ENCODE data around the gene IPCEF1. TPM values are rescaled to one million over a fixed set of nuclear protein-coding genes. Genes with fewer than 3 reads are reported as not detected.

Gene IPCEF1
- total and polyA plus RNA-seq, 2 donors (not counting 1 experiment from before 2014, with no cell fraction given) = 0.03 to 0.33 TPM

DNA sequence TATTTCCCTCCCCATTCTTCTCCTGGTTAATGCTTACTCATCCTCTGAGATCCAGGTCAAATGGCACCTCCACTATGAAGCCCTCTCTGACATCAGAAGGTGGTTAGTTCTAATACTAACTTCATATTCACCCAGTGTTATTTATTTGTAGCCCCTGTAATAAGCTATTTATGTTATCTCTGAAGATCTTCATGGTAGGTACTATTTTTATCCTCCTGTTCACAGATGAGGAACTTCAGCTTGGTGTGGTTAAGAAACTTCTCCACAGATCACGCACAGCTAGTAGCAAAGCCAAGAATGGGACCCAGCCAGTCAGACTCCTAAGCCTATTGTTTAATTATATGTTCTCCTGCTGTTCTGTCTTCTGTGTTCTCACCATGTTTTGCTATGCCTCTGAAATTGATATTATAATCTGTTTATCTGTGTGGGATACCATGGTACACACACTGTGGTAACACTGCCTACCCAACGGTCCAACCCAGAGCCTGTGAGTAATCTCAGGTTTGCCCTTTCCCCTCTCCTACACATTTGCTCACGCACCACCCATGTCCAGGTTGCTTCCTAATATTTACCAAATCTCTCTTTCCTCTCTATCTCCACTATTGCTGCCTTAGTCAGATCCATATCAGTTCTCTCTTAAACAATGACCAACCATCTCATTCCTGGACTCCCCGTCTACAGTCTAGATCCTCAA is 98.4 kb downstream of the IPCEF1 start:
- no peak overlapping the region for H3K27ac ChIP-seq (ENCODE audit: insufficient read depth, low read length)
- H3K36me3 ChIP-seq (ENCODE audit: control insufficient read depth, insufficient read depth, low read length) = no peaks in the 10 kb centered on the region
- DNase-seq (ENCODE audit: low read depth in 2 of 2) = no peak
- H3K4me3 ChIP-seq (replicated peaks in 1 of 4; ENCODE audit: control extremely low read depth in 1 of 4, insufficient read depth in 1 of 4, low read depth in 3 of 4, low read length in 4 of 4) = no peak overlapping the region
- no peak overlapping the region for H3K9ac ChIP-seq (ENCODE audit: insufficient read depth, low read length)
- no peaks in the 10 kb centered on the region for H3K79me2 ChIP-seq (ENCODE audit: control insufficient read depth, insufficient read depth, low read length)
- no peaks in the 10 kb centered on the region for H4K20me1 ChIP-seq (ENCODE audit: control insufficient read depth, extremely low read depth, insufficient read depth, low read length)
- H2AFZ ChIP-seq (ENCODE audit: low read length) = no peak overlapping the region
- H3K4me2 ChIP-seq (ENCODE audit: extremely low read depth, insufficient read depth, low read length) = no peak overlapping the region
- no peak for TF ChIP-seq EZH2 (IDR thresholded peaks at IDR 0.05; ENCODE audit: low read length, missing control alignments)
- TF ChIP-seq, protein P1, sequence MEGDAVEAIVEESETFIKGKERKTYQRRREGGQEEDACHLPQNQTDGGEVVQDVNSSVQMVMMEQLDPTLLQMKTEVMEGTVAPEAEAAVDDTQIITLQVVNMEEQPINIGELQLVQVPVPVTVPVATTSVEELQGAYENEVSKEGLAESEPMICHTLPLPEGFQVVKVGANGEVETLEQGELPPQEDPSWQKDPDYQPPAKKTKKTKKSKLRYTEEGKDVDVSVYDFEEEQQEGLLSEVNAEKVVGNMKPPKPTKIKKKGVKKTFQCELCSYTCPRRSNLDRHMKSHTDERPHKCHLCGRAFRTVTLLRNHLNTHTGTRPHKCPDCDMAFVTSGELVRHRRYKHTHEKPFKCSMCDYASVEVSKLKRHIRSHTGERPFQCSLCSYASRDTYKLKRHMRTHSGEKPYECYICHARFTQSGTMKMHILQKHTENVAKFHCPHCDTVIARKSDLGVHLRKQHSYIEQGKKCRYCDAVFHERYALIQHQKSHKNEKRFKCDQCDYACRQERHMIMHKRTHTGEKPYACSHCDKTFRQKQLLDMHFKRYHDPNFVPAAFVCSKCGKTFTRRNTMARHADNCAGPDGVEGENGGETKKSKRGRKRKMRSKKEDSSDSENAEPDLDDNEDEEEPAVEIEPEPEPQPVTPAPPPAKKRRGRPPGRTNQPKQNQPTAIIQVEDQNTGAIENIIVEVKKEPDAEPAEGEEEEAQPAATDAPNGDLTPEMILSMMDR (conservative IDR thresholded peaks at IDR 0.05 in 1 of 2, IDR thresholded peaks at IDR 0.05 in 1 of 2; ENCODE audit: low read depth in 1 of 2, low read length in 2 of 2) = no peak
- H3K4me1 ChIP-seq (ENCODE audit: control insufficient read depth, extremely low read depth, insufficient read depth, low read length) = no peaks in the 10 kb centered on the region
- H3K27me3 ChIP-seq (ENCODE audit: control insufficient read depth, insufficient read depth, low read length) = no peaks in the 10 kb centered on the region
- H3K9me3 ChIP-seq (ENCODE audit: control insufficient read depth, insufficient read depth, low read depth, low read length) = no peaks in the 10 kb centered on the region

DNA sequence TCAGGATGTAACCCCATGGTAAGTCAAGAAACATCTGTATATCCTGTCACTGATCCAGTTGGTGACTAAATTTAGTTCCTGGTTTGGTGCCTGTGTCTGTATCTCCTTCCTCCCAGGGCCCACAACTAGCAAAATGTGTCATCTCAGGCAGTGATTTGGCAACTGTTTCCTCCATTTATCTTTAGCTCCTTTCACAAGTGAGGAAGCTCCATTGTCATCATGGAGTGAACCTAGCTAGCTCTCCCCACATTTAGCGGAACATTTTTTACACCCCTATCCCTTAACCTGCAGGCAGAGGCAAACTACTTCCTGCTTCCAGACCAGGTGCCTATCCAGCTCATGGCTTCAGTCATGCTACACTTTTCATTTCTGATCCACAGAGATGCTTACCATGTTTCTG is 99.5 kb downstream of the IPCEF1 start:
- Histone ChIP-seq H3K36me3 (ENCODE audit: control insufficient read depth, insufficient read depth, low read length) (no peaks in the 10 kb centered on the region), H3K4me1 (ENCODE audit: control insufficient read depth, extremely low read depth, insufficient read depth, low read length) (no peaks in the 10 kb centered on the region), H3K9me3 (ENCODE audit: control insufficient read depth, insufficient read depth, low read depth, low read length) (no peaks in the 10 kb centered on the region), H3K4me2 (ENCODE audit: extremely low read depth, insufficient read depth, low read length) (no peak overlapping the region), H3K4me3 (replicated peaks in 1 of 4; ENCODE audit: control extremely low read depth in 1 of 4, insufficient read depth in 1 of 4, low read depth in 3 of 4, low read length in 4 of 4) (no peak overlapping the region), H3K9ac (ENCODE audit: insufficient read depth, low read length) (no peak overlapping the region), H2AFZ (ENCODE audit: low read length) (no peak overlapping the region), H3K27ac (ENCODE audit: insufficient read depth, low read length) (no peak overlapping the region), H3K79me2 (ENCODE audit: control insufficient read depth, insufficient read depth, low read length) (no peaks in the 10 kb centered on the region), H3K27me3 (ENCODE audit: control insufficient read depth, insufficient read depth, low read length) (no peaks in the 10 kb centered on the region), H4K20me1 (ENCODE audit: control insufficient read depth, extremely low read depth, insufficient read depth, low read length) (no peaks in the 10 kb centered on the region)
- no peak for DNase-seq (ENCODE audit: low read depth in 2 of 2)
- TF ChIP-seq, protein P1 (conservative IDR thresholded peaks at IDR 0.05 in 1 of 2, IDR thresholded peaks at IDR 0.05 in 1 of 2; ENCODE audit: low read depth in 1 of 2, low read length in 2 of 2) = no peak
- TF ChIP-seq EZH2 (IDR thresholded peaks at IDR 0.05; ENCODE audit: low read length, missing control alignments) = no peak

DNA sequence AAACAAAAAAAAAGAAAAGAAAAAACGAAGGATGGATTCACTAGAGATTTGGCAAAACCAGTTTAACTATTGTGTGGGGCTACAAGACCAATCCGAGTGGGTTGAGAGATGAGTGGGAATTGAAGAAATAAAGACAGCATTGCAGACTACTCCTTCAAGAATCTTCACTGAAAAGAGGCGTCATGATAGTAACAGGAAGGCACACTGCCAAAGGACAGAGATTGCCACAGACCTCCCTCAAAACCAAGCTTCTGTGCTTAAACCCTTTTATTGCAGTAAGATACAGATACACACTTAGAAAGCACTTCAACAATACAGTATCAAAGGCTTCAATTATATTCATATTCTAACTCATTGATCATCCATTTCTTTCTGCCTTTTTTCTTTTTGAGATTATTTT is 103.9 kb downstream of the IPCEF1 start:
- H3K79me2 ChIP-seq (ENCODE audit: control insufficient read depth, insufficient read depth, low read length) = no peaks in the 10 kb centered on the region
- TF ChIP-seq, protein P1 (conservative IDR thresholded peaks at IDR 0.05 in 1 of 2, IDR thresholded peaks at IDR 0.05 in 1 of 2; ENCODE audit: low read depth in 1 of 2, low read length in 2 of 2) = no peak
- TF ChIP-seq EZH2 (IDR thresholded peaks at IDR 0.05; ENCODE audit: low read length, missing control alignments) = no peak
- no peak overlapping the region for H3K27ac ChIP-seq (ENCODE audit: insufficient read depth, low read length)
- no peaks in the 10 kb centered on the region for H3K9me3 ChIP-seq (ENCODE audit: control insufficient read depth, insufficient read depth, low read depth, low read length)
- H3K27me3 ChIP-seq (ENCODE audit: control insufficient read depth, insufficient read depth, low read length) = no peaks in the 10 kb centered on the region
- H4K20me1 ChIP-seq (ENCODE audit: control insufficient read depth, extremely low read depth, insufficient read depth, low read length) = no peaks in the 10 kb centered on the region
- no peaks in the 10 kb centered on the region for H3K36me3 ChIP-seq (ENCODE audit: control insufficient read depth, insufficient read depth, low read length)
- no peak overlapping the region for H3K4me2 ChIP-seq (ENCODE audit: extremely low read depth, insufficient read depth, low read length)
- no peaks in the 10 kb centered on the region for H3K4me1 ChIP-seq (ENCODE audit: control insufficient read depth, extremely low read depth, insufficient read depth, low read length)
- no peak overlapping the region for H3K9ac ChIP-seq (ENCODE audit: insufficient read depth, low read length)
- DNase-seq (ENCODE audit: low read depth in 2 of 2) = peak in 1 of 2 donors; percentile 36
- no peak overlapping the region for H2AFZ ChIP-seq (ENCODE audit: low read length)
- H3K4me3 ChIP-seq (replicated peaks in 1 of 4; ENCODE audit: control extremely low read depth in 1 of 4, insufficient read depth in 1 of 4, low read depth in 3 of 4, low read length in 4 of 4) = no peak overlapping the region

Data from fibroblast of lung (primary cell).